IPS DF 4.7 (cell line): ENCODE results near the gene BTBD7.
"Not testable (repeated sequence)": the region's sequence is repeated elsewhere in the genome, so short reads cannot be mapped to it uniquely, and the experiment has no call there.

Source experiments
- DNase-seq: peaks from one replicate; pipeline ENCODE4 v3.0.0-alpha.2; 2013; ENCODE audit warnings: low spot score; ENCODE audit errors: extremely low read depth

Gene BTBD7

GRCh38 chr14:93246534-93246933 lies 86.3 kb downstream of the BTBD7 start:
- no peak for DNase-seq

GRCh38 chr14:93245764-93246420 lies 86.9 kb downstream of the BTBD7 start:
- DNase-seq, result no peak

- no peak for DNase-seq
Observed at GRCh38 chr14:93240678-93241000, 92.2 kb downstream of the BTBD7 start.

- no peak for DNase-seq
Observed at GRCh38 chr14:93239869-93240677, 92.8 kb downstream of the BTBD7 start.

- DNase-seq, result no peak
Observed at GRCh38 chr14:93234798-93235197, 98.0 kb downstream of the BTBD7 start.

- DNase-seq, result not testable (repeated sequence)
Observed at GRCh38 chr14:93233078-93233477, 99.8 kb downstream of the BTBD7 start.

GRCh38 chr14:93232159-93232558 lies 100.7 kb downstream of the BTBD7 start:
- DNase-seq, result no peak

- DNase-seq, result no peak
Observed at GRCh38 chr14:93231129-93231979, 101.5 kb downstream of the BTBD7 start.

GRCh38 chr14:93230539-93230938 lies 102.3 kb downstream of the BTBD7 start:
- DNase-seq, result no peak

GRCh38 chr14:93228550-93228949 lies 104.3 kb downstream of the BTBD7 start:
- no peak for DNase-seq

GRCh38 chr14:93223565-93223964 lies 109.3 kb downstream of the BTBD7 start:
- no peak for DNase-seq

GRCh38 chr14:93220509-93220908 lies 112.3 kb downstream of the BTBD7 start:
- no peak for DNase-seq

- DNase-seq, result no peak
Observed at GRCh38 chr14:93219103-93219726, 113.6 kb downstream of the BTBD7 start.

GRCh38 chr14:93214598-93214997 lies 118.2 kb downstream of the BTBD7 start:
- no peak for DNase-seq

- no peak for DNase-seq
Observed at GRCh38 chr14:93212432-93212831, 120.4 kb downstream of the BTBD7 start.

GRCh38 chr14:93207468-93208308 lies 125.1 kb downstream of the BTBD7 start:
- DNase-seq, result no peak

GRCh38 chr14:93206793-93207467 lies 125.9 kb downstream of the BTBD7 start, which contains the start of the genes GON7 and UBR7:
GON7 (minus strand) TSS chr14:93207065; CDS start chr14:93207037, 28 bp downstream.
UBR7 (plus strand) TSS chr14:93207256; CDS start chr14:93207292, 36 bp downstream.
- peak; percentile 93 for DNase-seq

GRCh38 chr14:93201155-93201704 lies 131.6 kb downstream of the BTBD7 start:
- DNase-seq, result no peak

- no peak for DNase-seq
Observed at GRCh38 chr14:93200553-93200952, 132.3 kb downstream of the BTBD7 start.

- no peak for DNase-seq
Observed at GRCh38 chr14:93199031-93199430, 133.8 kb downstream of the BTBD7 start.
